Dendritic cell treated with granulocyte-macrophage colony-stimulating factor and Interleukin-4, amounts not matched to agents 40 ng/mL and 50 ng/mL, for 4 days (primary cell): Measurements from ENCODE around the gene CIDEA.

Experiments
- H3K27ac Mint-ChIP-seq: one replicate; pipeline ENCODE4 v1.8.0; 2022; ENCODE audit warnings: mild to moderate bottlenecking, mixed read lengths
- H3K27me3 Mint-ChIP-seq: one replicate; pipeline ENCODE4 v1.8.0; 2022; ENCODE audit warnings: mild to moderate bottlenecking, mixed read lengths
- H3K36me3 Mint-ChIP-seq: one replicate; pipeline ENCODE4 v1.8.0; 2022; ENCODE audit warnings: low read depth, mixed read lengths
- H3K4me1 Mint-ChIP-seq: one replicate; pipeline ENCODE4 v1.8.0; 2022; ENCODE audit warnings: low read depth, mixed read lengths
- H3K4me3 Mint-ChIP-seq: one replicate; pipeline ENCODE4 v1.8.0; 2022; ENCODE audit warnings: mild to moderate bottlenecking, moderate library complexity, mixed read lengths
- H3K9me3 Mint-ChIP-seq: one replicate; pipeline ENCODE4 v1.8.0; 2022; ENCODE audit warnings: mixed read lengths
- intact Hi-C: fragments of 100-400 bp; cut with micrococcal nuclease; formaldehyde crosslinking; loops from one replicate; pipeline ENCODE4 v1.15.0; 2022

The CIDEA gene

GRCh38 chr18:12317664-12318333 lies 63.6 kb downstream of the CIDEA start:
- Mint-ChIP-seq H3K27ac (peak overlapping the region; percentile 74), H3K4me3 (no peak overlapping the region), H3K4me1 (peaks cover 43% of the 10 kb centered on the region), H3K36me3 (peaks cover 85% of the 10 kb centered on the region), H3K27me3 (no peaks in the 10 kb centered on the region), H3K9me3 (no peaks in the 10 kb centered on the region)
- intact Hi-C loops = no loop called here

DNA sequence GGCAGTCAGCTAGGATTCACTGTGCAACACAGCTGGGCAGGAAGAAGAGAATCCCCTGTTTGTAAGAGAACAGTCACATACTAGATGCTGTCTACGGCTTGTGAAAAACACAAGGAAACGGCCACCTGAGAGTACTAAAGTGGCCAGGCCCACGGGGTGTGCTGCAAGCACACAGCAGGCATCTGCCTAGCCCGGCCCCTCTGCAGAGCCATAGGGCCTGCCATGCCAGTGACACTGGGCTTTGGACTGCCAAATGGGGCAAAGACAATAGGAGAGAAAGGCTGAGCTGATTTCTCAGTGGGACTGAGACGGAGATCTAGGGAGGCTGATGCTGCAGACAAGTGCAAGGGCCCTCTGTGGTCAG lies 64.2 kb downstream of the CIDEA start:
- H3K4me1 Mint-ChIP-seq = peaks cover 39% of the 10 kb centered on the region
- no peak overlapping the region for H3K4me3 Mint-ChIP-seq
- peaks cover 85% of the 10 kb centered on the region for H3K36me3 Mint-ChIP-seq
- no peaks in the 10 kb centered on the region for H3K9me3 Mint-ChIP-seq
- H3K27me3 Mint-ChIP-seq = no peaks in the 10 kb centered on the region
- H3K27ac Mint-ChIP-seq = peak overlapping the region; percentile 74
- intact Hi-C loops = no loop called here

GRCh38 chr18:12318857-12319256 lies 64.7 kb downstream of the CIDEA start:
- Mint-ChIP-seq H3K36me3 (peaks cover 85% of the 10 kb centered on the region), H3K27ac (peak overlapping the region; percentile 74), H3K27me3 (no peaks in the 10 kb centered on the region), H3K4me1 (peaks cover 33% of the 10 kb centered on the region), H3K9me3 (no peaks in the 10 kb centered on the region), H3K4me3 (no peak overlapping the region)
- intact Hi-C loops = no loop called here

- Mint-ChIP-seq H3K27ac (no peak overlapping the region), H3K36me3 (peaks cover 90% of the 10 kb centered on the region), H3K4me1 (peaks cover 28% of the 10 kb centered on the region), H3K4me3 (no peak overlapping the region), H3K27me3 (no peaks in the 10 kb centered on the region), H3K9me3 (no peaks in the 10 kb centered on the region)
- intact Hi-C loops = no loop called here
Measured at GRCh38 chr18:12321333-12321732, 67.2 kb downstream of the CIDEA start.

- intact Hi-C loops = no loop called here
- H3K27ac Mint-ChIP-seq = no peak overlapping the region
Measured at GRCh38 chr18:12324991-12325725, 71.0 kb downstream of the CIDEA start.

GRCh38 chr18:12325726-12326245 lies 71.6 kb downstream of the CIDEA start:
- H3K27ac Mint-ChIP-seq = no peak overlapping the region
- H3K36me3 Mint-ChIP-seq = peaks cover 99% of the 10 kb centered on the region
- H3K9me3 Mint-ChIP-seq = no peaks in the 10 kb centered on the region
- intact Hi-C loops = no loop called here
- peaks cover 21% of the 10 kb centered on the region for H3K4me1 Mint-ChIP-seq
- no peak overlapping the region for H3K4me3 Mint-ChIP-seq
- H3K27me3 Mint-ChIP-seq = no peaks in the 10 kb centered on the region

More at GRCh38 chr18:12324991-12325725, 71.0 kb downstream of the CIDEA start:
- Mint-ChIP-seq H3K27me3 (no peaks in the 10 kb centered on the region), H3K4me3 (no peak overlapping the region), H3K4me1 (peaks cover 21% of the 10 kb centered on the region), H3K9me3 (no peaks in the 10 kb centered on the region), H3K36me3 (peaks cover 98% of the 10 kb centered on the region)

GRCh38 chr18:12326711-12327460 lies 72.7 kb downstream of the CIDEA start:
- Mint-ChIP-seq H3K36me3 (peaks cover 99% of the 10 kb centered on the region), H3K27ac (peak overlapping the region; percentile 58), H3K4me3 (no peak overlapping the region), H3K27me3 (no peaks in the 10 kb centered on the region), H3K4me1 (peaks cover 15% of the 10 kb centered on the region), H3K9me3 (no peaks in the 10 kb centered on the region)
- intact Hi-C loops = no loop called here
